Measurements from ENCODE around the gene CDKN1C.

Gene CDKN1C

DNA sequence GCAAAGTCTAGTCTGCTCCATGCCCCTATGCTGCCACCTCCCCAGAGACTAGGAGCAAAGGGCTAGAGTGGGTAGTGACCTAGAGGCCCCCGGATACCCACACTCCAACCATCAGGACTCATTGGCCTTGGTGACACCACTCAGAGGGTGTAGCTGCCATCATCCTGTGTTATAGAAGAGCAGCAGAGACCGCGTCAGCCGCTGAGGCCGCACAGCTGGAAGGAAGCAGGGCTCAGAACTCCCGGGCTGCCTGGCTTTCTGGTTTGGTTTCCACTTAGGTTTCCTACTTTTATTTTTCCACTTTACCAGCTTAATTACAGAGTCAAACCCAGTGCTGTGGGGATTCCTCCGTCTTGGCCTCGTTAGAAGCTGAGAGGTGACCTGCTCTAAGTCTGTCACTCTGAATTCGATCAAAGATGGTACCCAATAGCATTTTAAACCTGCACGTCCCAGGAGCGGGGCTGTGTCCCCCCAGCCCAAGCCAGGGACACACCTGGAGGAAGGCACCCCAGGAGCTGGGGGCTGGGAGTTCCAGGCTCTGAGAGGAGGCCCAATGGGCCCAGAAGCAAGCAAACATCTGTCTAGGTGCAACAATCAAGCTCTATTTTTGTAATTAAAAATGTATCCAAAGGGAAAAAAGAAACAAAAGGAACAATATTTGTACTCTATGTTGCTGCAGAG, 2.1 kb upstream of the CDKN1C start:
- no peak for DNase-seq

DNA sequence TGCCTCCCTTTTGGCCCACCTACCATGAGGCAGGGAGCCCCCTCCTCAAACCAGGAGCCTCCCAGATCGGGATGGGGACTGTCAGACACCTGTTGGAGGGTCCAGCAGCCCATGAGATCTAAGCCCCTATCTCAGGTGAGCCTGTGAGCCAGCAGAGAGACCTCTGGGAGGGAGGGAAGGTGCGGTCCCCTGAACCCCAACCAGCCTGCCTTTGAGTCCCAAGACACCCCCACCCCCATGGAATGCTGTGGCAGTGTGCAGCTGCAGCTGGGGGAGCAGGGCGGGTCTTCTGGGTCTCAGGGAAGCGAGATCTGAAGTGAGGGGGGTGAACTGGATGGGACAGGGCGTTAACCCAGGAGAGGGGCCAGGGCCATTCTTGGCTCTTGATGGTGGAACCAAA, 1.4 kb upstream of the CDKN1C start:
- DNase-seq: no peak

DNA sequence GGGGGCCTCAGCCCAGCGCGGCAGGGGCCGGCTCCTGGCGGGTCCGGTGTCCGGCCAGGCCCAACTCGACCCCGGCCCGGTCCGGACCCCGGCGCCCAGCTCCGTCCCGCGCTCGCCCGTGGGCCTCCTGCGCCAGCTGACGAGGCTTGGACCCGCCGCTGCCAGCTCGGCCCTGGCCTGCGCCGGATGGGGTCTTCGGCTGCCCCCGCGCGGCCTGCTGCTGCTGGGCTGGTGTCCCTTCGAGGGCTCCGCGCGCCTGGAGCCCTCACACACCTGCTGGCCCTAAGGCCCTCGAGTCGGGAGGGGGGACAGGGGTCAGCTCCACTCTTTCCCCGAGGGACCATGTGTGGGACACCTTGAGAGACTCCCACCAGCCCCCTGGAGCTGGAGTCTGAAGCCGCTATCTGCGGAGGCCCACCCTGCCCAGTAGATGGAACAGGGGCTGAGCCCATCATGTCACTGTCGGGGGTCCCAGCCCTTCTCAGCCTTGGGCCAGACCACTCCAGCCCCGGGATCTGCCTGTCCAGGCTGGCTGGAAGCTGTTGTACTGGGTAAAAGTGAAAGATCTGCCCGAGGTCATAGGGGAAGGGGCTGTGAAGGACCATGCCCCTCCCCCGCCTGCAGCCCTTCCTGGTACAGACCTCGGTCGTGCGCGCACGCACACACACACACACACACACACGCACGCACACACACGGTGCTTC, 768 bp upstream of the CDKN1C start:
- no peak for DNase-seq

GRCh38 chr11:2885017-2885677, 428 bp downstream of the CDKN1C start:
- no peak for DNase-seq

DNA sequence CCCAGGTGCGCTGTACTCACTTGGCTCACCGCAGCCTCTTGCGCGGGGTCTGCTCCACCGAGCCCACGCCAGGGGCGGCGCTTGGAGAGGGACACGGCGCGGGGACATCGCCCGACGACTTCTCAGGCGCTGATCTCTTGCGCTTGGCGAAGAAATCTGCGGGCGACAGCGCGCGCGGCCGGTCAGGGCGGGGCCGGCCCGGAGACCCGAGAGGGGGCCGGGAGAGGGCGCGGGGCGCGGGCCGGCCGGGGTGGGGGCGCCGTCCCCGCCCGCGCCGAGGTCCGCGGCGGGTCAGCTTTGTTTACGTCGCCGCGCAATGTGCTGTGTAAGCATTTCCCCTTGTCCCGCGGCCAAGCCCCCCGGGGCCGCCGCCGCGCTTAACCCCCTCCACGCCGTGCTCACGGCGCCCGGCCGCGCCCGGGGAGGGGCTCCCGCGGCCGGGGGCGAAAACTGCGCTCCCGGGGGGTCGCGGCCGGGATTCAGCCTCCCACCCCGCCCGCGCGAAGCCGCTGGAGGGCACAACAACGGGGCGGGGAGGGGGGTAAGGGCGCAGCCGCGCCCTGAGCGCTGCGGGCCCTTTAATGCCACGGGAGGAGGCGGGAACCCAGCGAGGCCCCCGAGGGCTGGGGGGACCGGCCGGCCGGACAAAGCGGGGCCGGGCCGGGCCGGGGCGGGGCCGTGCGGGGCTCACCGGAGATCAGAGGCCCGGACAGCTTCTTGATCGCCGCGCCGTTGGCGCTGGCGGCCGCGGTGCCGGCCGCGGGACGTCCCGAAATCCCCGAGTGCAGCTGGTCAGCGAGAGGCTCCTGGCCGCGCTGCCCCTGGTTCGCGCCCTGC, 1.4 kb downstream of the CDKN1C start:
- no peak for DNase-seq

DNA sequence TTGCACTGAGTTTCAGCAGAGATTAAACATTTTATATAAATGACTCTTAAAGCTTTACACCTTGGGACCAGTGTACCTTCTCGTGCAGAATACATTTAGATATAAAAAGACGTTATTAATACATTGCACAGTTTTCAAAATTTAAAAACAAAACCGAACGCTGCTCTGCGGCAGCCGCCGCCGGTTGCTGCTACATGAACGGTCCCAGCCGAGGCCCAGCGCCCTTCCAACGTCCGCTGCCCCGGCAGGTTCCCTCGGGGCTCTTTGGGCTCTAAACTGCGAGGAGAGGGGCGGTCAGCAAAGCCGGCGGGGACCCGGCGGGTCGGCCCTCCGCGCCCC, 2.0 kb downstream of the CDKN1C start:
- DNase-seq: no peak

- DNase-seq: no peak
Measured at GRCh38 chr11:2882396-2883110, 3.0 kb downstream of the CDKN1C start.

- DNase-seq: no peak
Measured at GRCh38 chr11:2881981-2882375, 3.6 kb downstream of the CDKN1C start.

- DNase-seq: no peak
Measured at GRCh38 chr11:2881076-2881980, 4.2 kb downstream of the CDKN1C start.

DNA sequence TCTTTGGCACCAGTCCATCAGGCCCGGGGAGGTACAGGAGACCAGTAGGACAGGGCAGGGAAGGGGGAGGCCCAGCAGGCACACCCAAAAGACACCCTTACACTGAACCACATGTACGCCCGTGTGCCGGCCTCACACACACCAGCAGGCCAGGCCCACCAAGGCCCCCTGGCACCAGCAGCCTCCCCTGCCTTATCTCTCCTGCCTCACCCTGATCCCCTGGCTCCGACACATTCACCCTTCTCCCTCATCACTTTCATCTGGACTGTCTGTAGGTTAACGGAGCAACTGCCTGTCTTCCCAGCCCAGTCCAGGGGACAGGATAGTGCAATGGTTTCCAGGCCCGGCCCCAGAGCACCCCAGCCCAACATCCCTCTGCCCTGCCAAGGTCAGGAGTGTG, 4.9 kb downstream of the CDKN1C start:
- DNase-seq: no peak

GRCh38 chr11:2878782-2879181, 6.8 kb downstream of the CDKN1C start:
- no peak for DNase-seq

DNA sequence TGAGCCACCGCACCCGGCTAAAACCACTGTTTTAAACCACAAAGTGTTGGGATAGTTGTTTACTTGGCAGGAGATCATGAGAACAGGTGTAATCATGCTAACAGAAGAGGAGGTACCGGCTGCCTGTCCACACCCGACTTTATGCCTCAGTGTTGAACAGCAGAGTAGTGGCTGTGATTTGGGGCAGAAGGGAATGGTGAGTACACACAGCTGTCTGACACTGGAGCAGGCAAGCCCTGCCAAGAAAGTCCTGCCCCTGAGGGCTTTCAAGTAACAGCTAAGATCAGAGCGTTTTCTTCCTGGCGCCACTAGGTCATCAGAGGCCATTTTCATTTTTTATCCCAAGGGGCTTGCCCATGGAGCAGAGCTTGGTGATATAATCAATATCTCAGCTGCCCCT, 8.1 kb downstream of the CDKN1C start:
- DNase-seq: no peak

- no peak for DNase-seq
Measured at GRCh38 chr11:2874963-2875362, 10.6 kb downstream of the CDKN1C start.

DNA sequence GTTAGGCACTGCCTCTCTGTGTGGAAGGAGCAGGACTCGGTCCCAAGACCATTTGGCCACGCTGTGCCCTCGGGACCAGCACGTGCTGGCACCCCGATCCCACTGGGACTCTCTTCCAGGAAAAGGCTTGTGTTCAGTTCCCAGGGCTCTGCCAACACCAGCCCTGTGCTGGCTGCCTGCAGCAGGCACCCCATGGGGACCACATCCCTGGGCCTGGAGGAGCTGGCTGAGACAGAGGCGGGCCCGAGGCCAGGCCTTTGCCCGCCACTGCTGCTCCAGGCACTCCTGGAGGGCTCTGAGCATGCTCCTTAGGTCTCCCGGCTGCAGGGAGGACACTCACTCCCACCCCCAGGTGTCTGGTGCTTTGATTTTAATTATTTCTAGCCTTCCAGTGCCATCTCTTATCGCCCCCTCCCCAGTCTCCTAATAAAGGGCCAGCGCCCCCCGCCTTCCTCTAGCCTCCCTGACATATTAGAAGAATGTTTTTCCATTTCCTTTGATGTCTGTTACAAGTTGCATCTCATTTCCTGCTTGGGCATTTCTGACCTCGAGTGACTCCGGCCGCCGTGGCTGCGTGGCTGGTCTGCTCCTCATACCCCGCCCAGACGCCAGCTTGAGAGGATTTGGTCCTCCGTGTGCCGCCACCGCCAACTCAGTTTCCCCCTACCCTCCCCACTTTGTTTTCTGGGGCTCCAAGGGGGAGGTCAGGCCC, 14.4 kb downstream of the CDKN1C start:
- no peak for DNase-seq

GRCh38 chr11:2870460-2870859, 15.1 kb downstream of the CDKN1C start:
- no peak for DNase-seq

- no peak for DNase-seq
Measured at GRCh38 chr11:2869561-2870427, 15.8 kb downstream of the CDKN1C start.

- DNase-seq: no peak
Measured at GRCh38 chr11:2869134-2869526, 16.4 kb downstream of the CDKN1C start.

- DNase-seq: no peak
Measured at GRCh38 chr11:2868506-2869133, 17.0 kb downstream of the CDKN1C start.

- no peak for DNase-seq
Measured at GRCh38 chr11:2867722-2868505, 17.7 kb downstream of the CDKN1C start.
